HepG2 (cell line): Measurements from ENCODE around the gene CCNI2. TPM values are rescaled to one million over a fixed set of nuclear protein-coding genes. Genes with fewer than 3 reads are reported as not detected.

Experiments used
- GABPB1 ChIP-seq: IDR thresholded peaks from 2 replicates; pipeline ENCODE4 v1.6.1; 2016; ENCODE audit warnings: mild to moderate bottlenecking, missing genetic modification reagents, moderate library complexity, missing compliant biosample characterization
- TOE1 ChIP-seq: sonication (generic); formaldehyde crosslinking; IDR thresholded peaks from 2 replicates; pipeline ENCODE4 v1.4.0; 2020; ENCODE audit warnings: mild to moderate bottlenecking, missing genetic modification reagents
- ZFP36L2 ChIP-seq: sonication (generic); formaldehyde crosslinking; IDR thresholded peaks from 2 replicates; pipeline ENCODE4 v1.4.0; 2020; ENCODE audit warnings: missing genetic modification reagents
- ZNF367 ChIP-seq: sonication (generic); formaldehyde crosslinking; IDR thresholded peaks from 2 replicates; pipeline ENCODE4 v1.4.0; 2020; ENCODE audit warnings: missing genetic modification reagents, borderline replicate concordance
- ZNF747 ChIP-seq: sonication (generic); formaldehyde crosslinking; IDR thresholded peaks from 2 replicates; pipeline ENCODE4 v1.8.1; 2023; ENCODE audit warnings: missing genetic modification reagents, mild to moderate bottlenecking, borderline replicate concordance
- polyA plus RNA-seq, 8 experiments: library from polyadenylated mRNA; depleted of rRNA in 3 of 8; stranded (reverse) in 7 of 8; unstranded in 1 of 8; fragments of >200 nt; fragmentation: Illumina TruSeq in 4 of 8; extraction: Trizol in 4 of 8; gene quantifications; 2 replicates each; pipeline versions ENCODE4 v1.2.1 to v1.2.3, GENCODE V29; 2011 to 2016; ENCODE audit warnings: low read depth in 4 of 8, missing spikeins in 1 of 8, mixed read lengths in 1 of 8; ENCODE audit not compliant: insufficient read depth in 1 of 8
- total RNA-seq, 5 experiments: library from RNA; depleted of rRNA; stranded (reverse); fragments of >200 nt; fragmentation: Illumina TruSeq; extraction: Trizol; gene quantifications; 2 replicates each; pipeline ENCODE4 v1.2.3, GENCODE V29; 2016; ENCODE audit warnings: low read depth in 1 of 5
- TF ChIP-seq, protein P1 (sequence below), 2 experiments: fragments of 450-650 bp in 1 of 2; sonication (generic) in 1 of 2; formaldehyde crosslinking in 1 of 2; IDR thresholded peaks; 2 replicates each; pipeline versions ENCODE4 v1.6.1 to v1.8.0; 2016 to 2022; ENCODE audit warnings: antibody characterized with exemption in 1 of 2, mild to moderate bottlenecking in 1 of 2, missing genetic modification reagents in 1 of 2
- TF ChIP-seq, protein P2 (sequence below): sonication (generic); formaldehyde crosslinking; conservative IDR thresholded peaks from 2 replicates; pipeline ENCODE4 v1.4.0; 2020; ENCODE audit warnings: missing genetic modification reagents

The CCNI2 gene
- total and polyA plus RNA-seq, 2 of the 13 experiments (the other 11 are each of a cell fraction or from before 2014, with no cell fraction given) = not detected

GRCh38 chr5:132760049-132760420 is 12.8 kb downstream of the CCNI2 start (continued):
- TF ChIP-seq, protein P1, sequence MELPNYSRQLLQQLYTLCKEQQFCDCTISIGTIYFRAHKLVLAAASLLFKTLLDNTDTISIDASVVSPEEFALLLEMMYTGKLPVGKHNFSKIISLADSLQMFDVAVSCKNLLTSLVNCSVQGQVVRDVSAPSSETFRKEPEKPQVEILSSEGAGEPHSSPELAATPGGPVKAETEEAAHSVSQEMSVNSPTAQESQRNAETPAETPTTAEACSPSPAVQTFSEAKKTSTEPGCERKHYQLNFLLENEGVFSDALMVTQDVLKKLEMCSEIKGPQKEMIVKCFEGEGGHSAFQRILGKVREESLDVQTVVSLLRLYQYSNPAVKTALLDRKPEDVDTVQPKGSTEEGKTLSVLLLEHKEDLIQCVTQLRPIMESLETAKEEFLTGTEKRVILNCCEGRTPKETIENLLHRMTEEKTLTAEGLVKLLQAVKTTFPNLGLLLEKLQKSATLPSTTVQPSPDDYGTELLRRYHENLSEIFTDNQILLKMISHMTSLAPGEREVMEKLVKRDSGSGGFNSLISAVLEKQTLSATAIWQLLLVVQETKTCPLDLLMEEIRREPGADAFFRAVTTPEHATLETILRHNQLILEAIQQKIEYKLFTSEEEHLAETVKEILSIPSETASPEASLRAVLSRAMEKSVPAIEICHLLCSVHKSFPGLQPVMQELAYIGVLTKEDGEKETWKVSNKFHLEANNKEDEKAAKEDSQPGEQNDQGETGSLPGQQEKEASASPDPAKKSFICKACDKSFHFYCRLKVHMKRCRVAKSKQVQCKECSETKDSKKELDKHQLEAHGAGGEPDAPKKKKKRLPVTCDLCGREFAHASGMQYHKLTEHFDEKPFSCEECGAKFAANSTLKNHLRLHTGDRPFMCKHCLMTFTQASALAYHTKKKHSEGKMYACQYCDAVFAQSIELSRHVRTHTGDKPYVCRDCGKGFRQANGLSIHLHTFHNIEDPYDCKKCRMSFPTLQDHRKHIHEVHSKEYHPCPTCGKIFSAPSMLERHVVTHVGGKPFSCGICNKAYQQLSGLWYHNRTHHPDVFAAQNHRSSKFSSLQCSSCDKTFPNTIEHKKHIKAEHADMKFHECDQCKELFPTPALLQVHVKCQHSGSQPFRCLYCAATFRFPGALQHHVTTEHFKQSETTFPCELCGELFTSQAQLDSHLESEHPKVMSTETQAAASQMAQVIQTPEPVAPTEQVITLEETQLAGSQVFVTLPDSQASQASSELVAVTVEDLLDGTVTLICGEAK (IDR thresholded peaks at IDR 0.05) = no peak
- TF ChIP-seq, protein P1 (CRISPR knock-in tag; IDR thresholded peaks at IDR 0.05) = no peak
- no peak for TF ChIP-seq ZNF747
- no peak for TF ChIP-seq ZFP36L2 (CRISPR knock-in tag)
- TF ChIP-seq, protein P2, sequence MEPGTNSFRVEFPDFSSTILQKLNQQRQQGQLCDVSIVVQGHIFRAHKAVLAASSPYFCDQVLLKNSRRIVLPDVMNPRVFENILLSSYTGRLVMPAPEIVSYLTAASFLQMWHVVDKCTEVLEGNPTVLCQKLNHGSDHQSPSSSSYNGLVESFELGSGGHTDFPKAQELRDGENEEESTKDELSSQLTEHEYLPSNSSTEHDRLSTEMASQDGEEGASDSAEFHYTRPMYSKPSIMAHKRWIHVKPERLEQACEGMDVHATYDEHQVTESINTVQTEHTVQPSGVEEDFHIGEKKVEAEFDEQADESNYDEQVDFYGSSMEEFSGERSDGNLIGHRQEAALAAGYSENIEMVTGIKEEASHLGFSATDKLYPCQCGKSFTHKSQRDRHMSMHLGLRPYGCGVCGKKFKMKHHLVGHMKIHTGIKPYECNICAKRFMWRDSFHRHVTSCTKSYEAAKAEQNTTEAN (CRISPR knock-in tag) = no peak
- no peak for TF ChIP-seq GABPB1
- TF ChIP-seq ZNF367 = no peak
- TF ChIP-seq TOE1 (CRISPR knock-in tag) = no peak
